Measurements from ENCODE around the gene RNASEH2C. TPM values are rescaled to one million over a fixed set of nuclear protein-coding genes. Genes with fewer than 3 reads are reported as not detected.
"Not testable (repeated sequence)": the region's sequence is repeated elsewhere in the genome, so short reads cannot be mapped to it uniquely, and the experiment has no call there.

RNASEH2C gene
- total and polyA plus RNA-seq, 2 experiments from 2014 or later = 26.4 to 78.7 TPM

DNA sequence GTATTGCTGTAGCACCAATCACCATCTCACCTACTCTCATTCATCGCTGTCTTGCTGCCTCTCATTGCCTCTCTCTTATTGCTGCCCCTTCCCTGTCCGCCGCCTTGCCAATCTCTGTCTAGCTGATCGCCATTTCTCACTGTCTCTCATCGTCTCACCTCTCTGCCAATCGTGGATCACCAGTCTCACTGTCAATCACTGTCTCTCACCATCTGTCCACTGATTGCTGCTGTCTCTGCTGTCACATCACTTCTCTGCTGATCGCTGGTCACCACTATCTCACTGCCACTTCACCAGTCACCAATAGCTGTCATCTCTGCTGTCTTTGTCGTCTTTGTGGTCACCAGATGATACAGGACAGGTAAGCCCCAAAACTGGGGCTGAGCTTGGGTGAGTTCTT is 20.6 kb upstream of the RNASEH2C start:
- Histone ChIP-seq H3K4me2 (no peak overlapping the region), H3K79me2 (no peaks in the 10 kb centered on the region), H4K20me1 (ENCODE audit: insufficient read depth, poor library complexity, severe bottlenecking) (no peaks in the 10 kb centered on the region), H2AFZ (no peak overlapping the region), H3K9me2 (replicated peaks; ENCODE audit: insufficient read depth) (no peaks in the 10 kb centered on the region), H3K9me3 (ENCODE audit: low read depth) (no peaks in the 10 kb centered on the region), H3K36me3 (replicated peaks; ENCODE audit: insufficient read depth, low read depth) (no peaks in the 10 kb centered on the region), H3K27me3 (no peaks in the 10 kb centered on the region), H3K4me3 (no peak overlapping the region), H3K4me1 (ENCODE audit: insufficient read depth) (no peaks in the 10 kb centered on the region), H3K27ac (no peak overlapping the region)
- WGBS (ENCODE audit: low lambda C conversion rate, missing lambda C conversion rate) = 89% methylated on average over 8 of the region's 8 CpGs
- no peak for DNase-seq (ENCODE audit: low spot score)
- TF ChIP-seq, protein P1, sequence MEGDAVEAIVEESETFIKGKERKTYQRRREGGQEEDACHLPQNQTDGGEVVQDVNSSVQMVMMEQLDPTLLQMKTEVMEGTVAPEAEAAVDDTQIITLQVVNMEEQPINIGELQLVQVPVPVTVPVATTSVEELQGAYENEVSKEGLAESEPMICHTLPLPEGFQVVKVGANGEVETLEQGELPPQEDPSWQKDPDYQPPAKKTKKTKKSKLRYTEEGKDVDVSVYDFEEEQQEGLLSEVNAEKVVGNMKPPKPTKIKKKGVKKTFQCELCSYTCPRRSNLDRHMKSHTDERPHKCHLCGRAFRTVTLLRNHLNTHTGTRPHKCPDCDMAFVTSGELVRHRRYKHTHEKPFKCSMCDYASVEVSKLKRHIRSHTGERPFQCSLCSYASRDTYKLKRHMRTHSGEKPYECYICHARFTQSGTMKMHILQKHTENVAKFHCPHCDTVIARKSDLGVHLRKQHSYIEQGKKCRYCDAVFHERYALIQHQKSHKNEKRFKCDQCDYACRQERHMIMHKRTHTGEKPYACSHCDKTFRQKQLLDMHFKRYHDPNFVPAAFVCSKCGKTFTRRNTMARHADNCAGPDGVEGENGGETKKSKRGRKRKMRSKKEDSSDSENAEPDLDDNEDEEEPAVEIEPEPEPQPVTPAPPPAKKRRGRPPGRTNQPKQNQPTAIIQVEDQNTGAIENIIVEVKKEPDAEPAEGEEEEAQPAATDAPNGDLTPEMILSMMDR (IDR thresholded peaks at IDR 0.05; ENCODE audit: poor library complexity) = no peak
- TF ChIP-seq EZH2phosphoT487 (IDR thresholded peaks at IDR 0.05; ENCODE audit: low read depth, severe bottlenecking, unreplicated experiment) (no peak), EZH2 (IDR thresholded peaks at IDR 0.05; ENCODE audit: borderline replicate concordance) (no peak)

- no peak overlapping the region for H3K4me3 ChIP-seq
Measured at GRCh38 chr11:65739022-65739421, 18.4 kb upstream of the RNASEH2C start.

DNA sequence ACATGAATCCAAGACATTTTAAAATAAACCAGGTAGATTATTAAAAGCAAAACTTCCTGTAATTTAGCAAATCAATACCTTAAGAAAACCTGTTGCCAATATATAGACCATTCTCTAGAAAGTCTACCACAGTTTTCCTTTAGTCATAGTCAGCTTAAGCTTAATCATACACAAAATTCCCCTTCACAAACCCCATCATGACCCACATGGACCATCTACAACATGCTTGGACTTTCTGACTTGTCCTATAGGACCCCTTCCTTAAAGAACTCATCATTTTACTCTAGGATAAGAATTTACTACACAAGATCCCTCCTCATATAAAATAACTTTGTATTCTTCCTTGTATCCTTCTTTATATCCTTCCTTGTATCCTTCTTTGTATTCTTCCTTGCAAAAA is 16.2 kb upstream of the RNASEH2C start:
- H3K9me3 ChIP-seq (ENCODE audit: low read depth) = no peaks in the 10 kb centered on the region
- no peaks in the 10 kb centered on the region for H3K27me3 ChIP-seq
- H3K4me1 ChIP-seq (ENCODE audit: insufficient read depth) = no peaks in the 10 kb centered on the region
- H3K4me3 ChIP-seq = no peak overlapping the region
- no peak for DNase-seq (ENCODE audit: low spot score)
- H3K9me2 ChIP-seq (replicated peaks; ENCODE audit: insufficient read depth) = no peaks in the 10 kb centered on the region
- TF ChIP-seq EZH2 (IDR thresholded peaks at IDR 0.05; ENCODE audit: borderline replicate concordance) (no peak), EZH2phosphoT487 (IDR thresholded peaks at IDR 0.05; ENCODE audit: low read depth, severe bottlenecking, unreplicated experiment) (no peak)
- TF ChIP-seq, protein P1 (IDR thresholded peaks at IDR 0.05; ENCODE audit: poor library complexity) = no peak
- H2AFZ ChIP-seq = no peak overlapping the region
- no peaks in the 10 kb centered on the region for H4K20me1 ChIP-seq (ENCODE audit: insufficient read depth, poor library complexity, severe bottlenecking)
- no peak overlapping the region for H3K27ac ChIP-seq
- H3K36me3 ChIP-seq (replicated peaks; ENCODE audit: insufficient read depth, low read depth) = no peaks in the 10 kb centered on the region
- H3K79me2 ChIP-seq = no peaks in the 10 kb centered on the region
- no peak overlapping the region for H3K4me2 ChIP-seq

More at GRCh38 chr11:65739022-65739421, 18.4 kb upstream of the RNASEH2C start:
- no peak overlapping the region for H2AFZ ChIP-seq
- H3K36me3 ChIP-seq (replicated peaks; ENCODE audit: insufficient read depth, low read depth) = no peaks in the 10 kb centered on the region
- H3K79me2 ChIP-seq = no peaks in the 10 kb centered on the region
- 89% methylated on average over 2 of the region's 2 CpGs for WGBS (ENCODE audit: low lambda C conversion rate, missing lambda C conversion rate)
- no peak for DNase-seq (ENCODE audit: low spot score)
- H3K27me3 ChIP-seq = no peaks in the 10 kb centered on the region
- H3K4me1 ChIP-seq (ENCODE audit: insufficient read depth) = no peaks in the 10 kb centered on the region
- no peak for TF ChIP-seq EZH2 (IDR thresholded peaks at IDR 0.05; ENCODE audit: borderline replicate concordance)
- TF ChIP-seq, protein P1 (IDR thresholded peaks at IDR 0.05; ENCODE audit: poor library complexity) = no peak
- TF ChIP-seq EZH2phosphoT487 (IDR thresholded peaks at IDR 0.05; ENCODE audit: low read depth, severe bottlenecking, unreplicated experiment) = no peak
- no peaks in the 10 kb centered on the region for H3K9me2 ChIP-seq (replicated peaks; ENCODE audit: insufficient read depth)
- no peak overlapping the region for H3K4me2 ChIP-seq
- no peaks in the 10 kb centered on the region for H4K20me1 ChIP-seq (ENCODE audit: insufficient read depth, poor library complexity, severe bottlenecking)
- no peaks in the 10 kb centered on the region for H3K9me3 ChIP-seq (ENCODE audit: low read depth)
- H3K27ac ChIP-seq = no peak overlapping the region

- not testable (repeated sequence) for H3K27me3 ChIP-seq; H3K4me3 ChIP-seq; H3K4me2 ChIP-seq; H4K20me1 ChIP-seq (ENCODE audit: insufficient read depth, poor library complexity, severe bottlenecking); H3K4me1 ChIP-seq (ENCODE audit: insufficient read depth); H3K79me2 ChIP-seq; H3K9me2 ChIP-seq (replicated peaks; ENCODE audit: insufficient read depth); H3K9me3 ChIP-seq (ENCODE audit: low read depth); H2AFZ ChIP-seq; H3K27ac ChIP-seq; DNase-seq (ENCODE audit: low spot score); H3K36me3 ChIP-seq (replicated peaks; ENCODE audit: insufficient read depth, low read depth)
- WGBS (ENCODE audit: low lambda C conversion rate, missing lambda C conversion rate) = 79% methylated on average over 4 of the region's 4 CpGs
Measured at GRCh38 chr11:65735111-65735510, 14.5 kb upstream of the RNASEH2C start.

Measured in hepatocyte (in vitro differentiated cells).